Ishikawa (cell line): Measurements from ENCODE around the gene CFAP44.

ENCODE experiments used
- CEBPB ChIP-seq: IDR thresholded peaks from 2 replicates; pipeline ENCODE4 v1.6.1; 2012
- CREB1 ChIP-seq: IDR thresholded peaks from 2 replicates; pipeline ENCODE4 v1.6.1; 2012; ENCODE audit warnings: low read depth
- EGR1 ChIP-seq: IDR thresholded peaks from 2 replicates; pipeline ENCODE4 v1.6.1; 2012
- EP300 ChIP-seq: IDR thresholded peaks from 2 replicates; pipeline ENCODE4 v1.6.1; 2012; ENCODE audit warnings: borderline replicate concordance
- FOXM1 ChIP-seq: IDR thresholded peaks from 2 replicates; pipeline ENCODE4 v1.6.1; 2012; ENCODE audit warnings: low read depth, borderline replicate concordance
- NFIC ChIP-seq: IDR thresholded peaks from 2 replicates; pipeline ENCODE4 v1.6.1; 2012
- RAD21 ChIP-seq: IDR thresholded peaks from 2 replicates; pipeline ENCODE4 v1.6.1; 2012; ENCODE audit warnings: low read depth
- TAF1 ChIP-seq: IDR thresholded peaks from 2 replicates; pipeline ENCODE4 v1.6.1; 2012; ENCODE audit warnings: low read depth, mild to moderate bottlenecking
- TCF12 ChIP-seq: IDR thresholded peaks from 2 replicates; pipeline ENCODE4 v1.6.1; 2012; ENCODE audit warnings: low read depth
- TEAD4 ChIP-seq: IDR thresholded peaks from 2 replicates; pipeline ENCODE4 v1.6.1; 2012
- YY1 ChIP-seq: IDR thresholded peaks from 2 replicates; pipeline ENCODE4 v1.6.1; 2012; ENCODE audit warnings: low read depth
- ZBTB7A ChIP-seq: IDR thresholded peaks from 2 replicates; pipeline ENCODE4 v1.6.1; 2012; ENCODE audit warnings: low read depth
- TF ChIP-seq, protein P1 (sequence below): IDR thresholded peaks from 2 replicates; pipeline ENCODE4 v1.6.1; 2012; ENCODE audit warnings: low read depth, mild to moderate bottlenecking
- TF ChIP-seq, protein P2 (sequence below): IDR thresholded peaks from 2 replicates; pipeline ENCODE4 v1.6.1; 2012
- TF ChIP-seq, protein P3 (sequence below): IDR thresholded peaks from 2 replicates; pipeline ENCODE4 v1.6.1; 2012

The CFAP44 gene

DNA sequence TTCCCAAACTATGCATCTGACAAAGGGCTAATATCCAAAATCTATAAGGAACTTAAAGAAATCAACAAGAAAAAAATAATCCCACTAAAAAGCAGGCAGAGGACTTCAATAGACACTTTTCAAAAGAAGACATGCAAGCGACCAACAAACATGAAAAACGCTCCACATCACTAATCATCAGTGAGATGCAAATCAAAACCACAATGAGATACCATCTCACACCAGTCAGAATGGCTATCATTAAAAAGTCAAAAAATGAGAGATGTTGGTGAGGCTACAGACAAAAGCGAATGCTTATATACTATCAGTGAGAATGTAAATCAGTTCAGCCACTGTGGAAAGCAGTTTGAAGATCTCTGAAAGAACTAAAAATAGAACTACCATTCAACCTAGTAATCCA lies 20.2 kb downstream of the CFAP44 start:
- TF ChIP-seq CEBPB (no peak), TCF12 (no peak)

DNA sequence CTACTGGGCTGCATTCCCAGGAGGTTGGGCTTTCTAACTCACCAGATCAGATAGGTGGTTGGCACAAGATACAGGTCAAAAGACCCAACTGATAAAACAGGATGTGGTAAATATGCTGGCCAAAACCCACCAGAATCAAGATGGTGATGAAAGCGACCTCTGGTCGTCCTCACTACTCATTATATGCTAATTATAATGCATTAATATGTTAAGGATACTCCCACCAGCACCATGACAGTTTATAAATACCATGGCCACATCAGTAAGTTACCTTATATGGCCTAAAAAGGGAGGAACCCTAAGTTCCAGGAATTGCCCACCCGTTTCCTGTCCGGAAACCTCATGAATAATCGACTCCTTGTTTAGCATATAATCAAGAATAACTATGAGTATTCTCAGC lies 31.6 kb downstream of the CFAP44 start:
- TF ChIP-seq CEBPB = no peak

DNA sequence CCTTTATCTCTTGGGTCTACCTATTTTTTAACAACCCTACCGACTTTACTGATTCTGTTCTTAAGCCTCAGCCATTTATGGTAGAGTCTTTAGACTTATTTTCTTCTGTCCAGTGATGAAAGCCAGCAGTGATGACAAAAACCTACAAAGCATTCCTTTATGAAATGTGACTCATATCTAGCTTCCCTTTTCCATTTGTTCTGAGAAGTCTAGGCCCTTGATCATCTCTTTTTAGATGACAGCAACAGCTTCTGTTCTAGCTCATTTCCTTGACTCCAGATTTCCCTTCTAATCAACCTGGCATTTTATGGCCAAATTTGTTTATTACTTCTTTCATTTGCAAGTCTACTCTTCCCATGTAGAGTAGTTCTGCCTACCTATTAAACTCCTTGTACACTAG lies 36.1 kb downstream of the CFAP44 start:
- TF ChIP-seq, protein P1, sequence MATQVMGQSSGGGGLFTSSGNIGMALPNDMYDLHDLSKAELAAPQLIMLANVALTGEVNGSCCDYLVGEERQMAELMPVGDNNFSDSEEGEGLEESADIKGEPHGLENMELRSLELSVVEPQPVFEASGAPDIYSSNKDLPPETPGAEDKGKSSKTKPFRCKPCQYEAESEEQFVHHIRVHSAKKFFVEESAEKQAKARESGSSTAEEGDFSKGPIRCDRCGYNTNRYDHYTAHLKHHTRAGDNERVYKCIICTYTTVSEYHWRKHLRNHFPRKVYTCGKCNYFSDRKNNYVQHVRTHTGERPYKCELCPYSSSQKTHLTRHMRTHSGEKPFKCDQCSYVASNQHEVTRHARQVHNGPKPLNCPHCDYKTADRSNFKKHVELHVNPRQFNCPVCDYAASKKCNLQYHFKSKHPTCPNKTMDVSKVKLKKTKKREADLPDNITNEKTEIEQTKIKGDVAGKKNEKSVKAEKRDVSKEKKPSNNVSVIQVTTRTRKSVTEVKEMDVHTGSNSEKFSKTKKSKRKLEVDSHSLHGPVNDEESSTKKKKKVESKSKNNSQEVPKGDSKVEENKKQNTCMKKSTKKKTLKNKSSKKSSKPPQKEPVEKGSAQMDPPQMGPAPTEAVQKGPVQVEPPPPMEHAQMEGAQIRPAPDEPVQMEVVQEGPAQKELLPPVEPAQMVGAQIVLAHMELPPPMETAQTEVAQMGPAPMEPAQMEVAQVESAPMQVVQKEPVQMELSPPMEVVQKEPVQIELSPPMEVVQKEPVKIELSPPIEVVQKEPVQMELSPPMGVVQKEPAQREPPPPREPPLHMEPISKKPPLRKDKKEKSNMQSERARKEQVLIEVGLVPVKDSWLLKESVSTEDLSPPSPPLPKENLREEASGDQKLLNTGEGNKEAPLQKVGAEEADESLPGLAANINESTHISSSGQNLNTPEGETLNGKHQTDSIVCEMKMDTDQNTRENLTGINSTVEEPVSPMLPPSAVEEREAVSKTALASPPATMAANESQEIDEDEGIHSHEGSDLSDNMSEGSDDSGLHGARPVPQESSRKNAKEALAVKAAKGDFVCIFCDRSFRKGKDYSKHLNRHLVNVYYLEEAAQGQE = no peak
- TF ChIP-seq FOXM1 = no peak
- no peak for TF ChIP-seq CEBPB
- no peak for TF ChIP-seq ZBTB7A
- no peak for TF ChIP-seq NFIC
- no peak for TF ChIP-seq RAD21
- no peak for TF ChIP-seq TEAD4
- TF ChIP-seq EGR1 = no peak
- TF ChIP-seq TAF1 = no peak
- TF ChIP-seq YY1 = no peak
- TF ChIP-seq CREB1 = no peak
- TF ChIP-seq, protein P2, sequence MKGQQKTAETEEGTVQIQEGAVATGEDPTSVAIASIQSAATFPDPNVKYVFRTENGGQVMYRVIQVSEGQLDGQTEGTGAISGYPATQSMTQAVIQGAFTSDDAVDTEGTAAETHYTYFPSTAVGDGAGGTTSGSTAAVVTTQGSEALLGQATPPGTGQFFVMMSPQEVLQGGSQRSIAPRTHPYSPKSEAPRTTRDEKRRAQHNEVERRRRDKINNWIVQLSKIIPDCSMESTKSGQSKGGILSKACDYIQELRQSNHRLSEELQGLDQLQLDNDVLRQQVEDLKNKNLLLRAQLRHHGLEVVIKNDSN = no peak
- TF ChIP-seq, protein P3, sequence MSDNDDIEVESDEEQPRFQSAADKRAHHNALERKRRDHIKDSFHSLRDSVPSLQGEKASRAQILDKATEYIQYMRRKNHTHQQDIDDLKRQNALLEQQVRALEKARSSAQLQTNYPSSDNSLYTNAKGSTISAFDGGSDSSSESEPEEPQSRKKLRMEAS = no peak
- no peak for TF ChIP-seq EP300
- TF ChIP-seq TCF12 = no peak

DNA sequence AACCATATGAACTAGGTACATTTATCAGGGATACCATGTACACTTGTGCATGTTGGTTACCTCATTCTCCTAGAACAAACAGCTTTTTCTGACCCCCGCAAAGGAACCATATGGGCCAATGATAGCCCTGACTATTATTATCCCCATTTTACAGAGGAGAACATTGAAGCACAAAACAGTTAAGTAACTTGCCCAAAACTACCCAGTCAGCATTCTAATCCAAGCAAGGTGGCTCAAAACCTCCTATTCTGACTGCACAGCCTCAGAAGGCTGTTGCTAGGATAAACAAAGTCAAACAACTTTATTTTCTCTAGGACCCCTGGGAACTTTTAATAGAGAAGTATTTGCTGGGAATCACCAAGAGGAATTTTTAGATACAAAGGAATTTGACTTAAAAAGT lies 36.7 kb downstream of the CFAP44 start:
- TF ChIP-seq, protein P1 = no peak
- no peak for TF ChIP-seq TCF12
- TF ChIP-seq TAF1 = no peak
- TF ChIP-seq FOXM1 = no peak
- TF ChIP-seq NFIC = no peak
- no peak for TF ChIP-seq TEAD4
- TF ChIP-seq RAD21 = no peak
- TF ChIP-seq EP300 = no peak
- TF ChIP-seq EGR1 = no peak
- no peak for TF ChIP-seq CREB1
- TF ChIP-seq, protein P3 = no peak
